ENCODE measurements around the gene ZNF385B. TPM values are rescaled to one million over a fixed set of nuclear protein-coding genes. Genes with fewer than 3 reads are reported as not detected.

Gene ZNF385B
- polyA plus RNA-seq, 1 of the 3 experiments (the other 2 are of a cell fraction) = 0.16 TPM

DNA sequence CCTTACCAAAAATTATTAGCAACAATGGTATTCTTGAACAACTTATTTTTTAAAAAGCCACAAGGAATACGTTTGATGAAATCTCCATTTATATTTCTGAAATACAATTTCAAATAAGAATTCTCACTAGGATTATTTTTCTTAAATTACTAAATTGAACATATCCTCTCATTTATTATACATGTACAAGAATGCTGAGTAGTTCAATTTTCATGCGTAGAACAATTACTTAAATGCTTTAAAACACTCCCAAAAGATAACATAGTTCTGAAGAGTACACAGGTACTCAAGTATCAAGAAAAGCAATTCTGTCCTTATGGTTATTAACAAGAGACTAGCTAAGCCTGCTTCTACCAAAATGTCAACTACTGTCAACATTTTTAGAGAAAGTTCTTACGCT lies 268.1 kb downstream of the ZNF385B start (continued):
- TF ChIP-seq FOXJ3 (CRISPR knock-in tag; IDR thresholded peaks at IDR 0.05) = no peak
- no peak for TF ChIP-seq NRF1 (IDR thresholded peaks at IDR 0.05; ENCODE audit: low read depth, low read length)
- no peak for TF ChIP-seq SMC3 (IDR thresholded peaks at IDR 0.05; ENCODE audit: low read depth, low read length)
- TF ChIP-seq ELF1 (IDR thresholded peaks at IDR 0.05) = no peak
- no peak for TF ChIP-seq GABPA (IDR thresholded peaks at IDR 0.05; ENCODE audit: low read depth)
- no peak for TF ChIP-seq JUND (IDR thresholded peaks at IDR 0.05)

GRCh38 chr2:179592167-179592936 lies 269.1 kb downstream of the ZNF385B start:
- 60% methylated on average over 7 of the region's 7 CpGs for WGBS (ENCODE audit: low lambda C conversion rate)
- Histone ChIP-seq H3K27me3 (ENCODE audit: insufficient read depth) (no peaks in the 10 kb centered on the region), H3K27ac (ENCODE audit: low read depth in 2 of 2, low read length in 1 of 2) (peak overlapping the region; percentile 43 to 53; a peak in 3 of 4 replicates), H3K4me3 (ENCODE audit: low read depth in 2 of 2, low read length in 1 of 2) (no peak overlapping the region; a peak in 1 of 4 replicates), H3K9me2 (no peaks in the 10 kb centered on the region), H3K79me2 (ENCODE audit: insufficient read depth) (no peaks in the 10 kb centered on the region), H4K20me1 (ENCODE audit: insufficient read depth) (no peaks in the 10 kb centered on the region), H3K4me1 (ENCODE audit: control insufficient read depth in 1 of 2, insufficient read depth in 2 of 2, low read depth in 1 of 2, low read length in 1 of 2) (peaks cover 0 to 12% of the 10 kb centered on the region in 2 experiments; a peak in 2 of 4 replicates), H3K9ac (no peak overlapping the region), H3K9me3 (no peaks in the 10 kb centered on the region), H3F3A (replicated peaks; ENCODE audit: insufficient read depth) (peaks cover 7% of the 10 kb centered on the region), H3K4me2 (0 out of 2 replicates have a peak overlapping the region, but pooled peaks have one; percentile 31), H3K36me3 (replicated peaks in 1 of 2; ENCODE audit: control insufficient read depth in 1 of 2, insufficient read depth in 2 of 2, low read length in 1 of 2) (no peaks in the 10 kb centered on the region), H2AFZ (ENCODE audit: low read depth) (peak overlapping the region; percentile 42; the same call in 1 of the 2 replicates)
- DNase-seq = no peak
- TF ChIP-seq, protein P1, sequence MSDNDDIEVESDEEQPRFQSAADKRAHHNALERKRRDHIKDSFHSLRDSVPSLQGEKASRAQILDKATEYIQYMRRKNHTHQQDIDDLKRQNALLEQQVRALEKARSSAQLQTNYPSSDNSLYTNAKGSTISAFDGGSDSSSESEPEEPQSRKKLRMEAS (IDR thresholded peaks at IDR 0.05; ENCODE audit: low read depth) = no peak
- no peak; the same call in 1 of the 2 replicates for TF ChIP-seq NFIC (IDR thresholded peaks at IDR 0.05; ENCODE audit: borderline replicate concordance)
- no peak for TF ChIP-seq YY1 (IDR thresholded peaks at IDR 0.05; ENCODE audit: low read depth)
- no peak for TF ChIP-seq RXRA (IDR thresholded peaks at IDR 0.05; ENCODE audit: borderline replicate concordance, low read depth)
- TF ChIP-seq, protein P2, sequence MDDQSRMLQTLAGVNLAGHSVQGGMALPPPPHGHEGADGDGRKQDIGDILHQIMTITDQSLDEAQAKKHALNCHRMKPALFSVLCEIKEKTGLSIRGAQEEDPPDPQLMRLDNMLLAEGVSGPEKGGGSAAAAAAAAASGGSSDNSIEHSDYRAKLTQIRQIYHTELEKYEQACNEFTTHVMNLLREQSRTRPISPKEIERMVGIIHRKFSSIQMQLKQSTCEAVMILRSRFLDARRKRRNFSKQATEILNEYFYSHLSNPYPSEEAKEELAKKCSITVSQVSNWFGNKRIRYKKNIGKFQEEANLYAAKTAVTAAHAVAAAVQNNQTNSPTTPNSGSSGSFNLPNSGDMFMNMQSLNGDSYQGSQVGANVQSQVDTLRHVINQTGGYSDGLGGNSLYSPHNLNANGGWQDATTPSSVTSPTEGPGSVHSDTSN (IDR thresholded peaks at IDR 0.05) = peak; percentile 37; the same call in 1 of the 2 replicates
- TF ChIP-seq IRF3 (IDR thresholded peaks at IDR 0.05; ENCODE audit: low read depth, low read length) = no peak
- no peak for TF ChIP-seq SIN3A (IDR thresholded peaks at IDR 0.05; ENCODE audit: borderline replicate concordance, low read depth, low read length)
- 0 out of 4 replicates have a peak, but pooled peaks of 1 of the 2 experiments have one; percentile 37 for TF ChIP-seq EP300 (IDR thresholded peaks at IDR 0.05; ENCODE audit: borderline replicate concordance in 1 of 2, low read depth in 1 of 2, low read length in 1 of 2)
- no peak for TF ChIP-seq SMC3 (IDR thresholded peaks at IDR 0.05; ENCODE audit: low read depth, low read length)
- peak; percentile 53; the same call in 1 of the 2 replicates for TF ChIP-seq TCF12 (IDR thresholded peaks at IDR 0.05)
- no peak for TF ChIP-seq ELF1 (IDR thresholded peaks at IDR 0.05)
- TF ChIP-seq GABPA (IDR thresholded peaks at IDR 0.05; ENCODE audit: low read depth) = no peak
- TF ChIP-seq TEAD4 (IDR thresholded peaks at IDR 0.05; ENCODE audit: borderline replicate concordance, insufficient read depth) = peak; percentile 58; the same call in 1 of the 2 replicates
- peak; percentile 61 for TF ChIP-seq JUND (IDR thresholded peaks at IDR 0.05)
- peak; percentile 39; the same call in 1 of the 2 replicates for TF ChIP-seq MEF2A (IDR thresholded peaks at IDR 0.05; ENCODE audit: borderline replicate concordance, low read depth)
- TF ChIP-seq POLR2AphosphoS5 (IDR thresholded peaks at IDR 0.05; ENCODE audit: low read depth, low read length) = no peak
- no peak for TF ChIP-seq MXI1 (IDR thresholded peaks at IDR 0.05; ENCODE audit: low read depth, low read length)
- no peak for TF ChIP-seq RAD21 (IDR thresholded peaks at IDR 0.05; ENCODE audit: low read length)
- TF ChIP-seq FOSL2 (IDR thresholded peaks at IDR 0.05; ENCODE audit: borderline replicate concordance, low read depth) = peak; percentile 69
- ChIA-PET CTCF (no interaction called here), POLR2A (no interaction called here)
